SK-N-SH (cell line): ENCODE data around the gene OMP. TPM values are rescaled to one million over a fixed set of nuclear protein-coding genes. Genes with fewer than 3 reads are reported as not detected.

ENCODE experiments used
- CTCF ChIA-PET: fragments of 300-600, 350-600 bp; formaldehyde crosslinking; extraction: SDS; loops from one replicate; lab custom pipeline; 2021; lab: Yijun Ruan, JAX
- POLR2A ChIA-PET: fragments of 350-600 bp; sonication (Branson Sonifier 250); formaldehyde crosslinking; extraction: SDS; loops from one replicate; lab custom pipeline; 2020; ENCODE audit warnings: antibody characterized with exemption, inconsistent platforms; lab: Yijun Ruan, JAX
- DNase-seq: peaks from one replicate; pipeline ENCODE4 v3.0.0; 2012
- H2AFZ ChIP-seq: fragments of 200-600 bp; sonication (generic); 2 replicates; pipeline ENCODE4 v1.8.1; 2016; ENCODE audit warnings: antibody characterized with exemption, mild to moderate bottlenecking, low read depth
- H3F3A ChIP-seq: fragments of 200-600 bp; sonication (generic); replicated peaks from 2 replicates; pipeline ENCODE3; 2016; ENCODE audit warnings: antibody characterized with exemption, mild to moderate bottlenecking; ENCODE audit not compliant: insufficient read depth
- H3K27ac ChIP-seq, 2 experiments: fragments of 200-500 bp in 1 of 2; fragments of 200-600 bp in 1 of 2; sonication (Bioruptor generic) in 1 of 2; sonication (generic), shearing (Covaris generic) in 1 of 2; 2 replicates each; pipeline versions ENCODE4 v1.5.1 to v1.6.1; 2014 to 2016; ENCODE audit warnings: low read depth in 2 of 2, inconsistent platforms in 1 of 2, low read length in 1 of 2, mild to moderate bottlenecking in 1 of 2, mixed read lengths in 1 of 2
- H3K27me3 ChIP-seq: fragments of 200-600 bp; sonication (generic), shearing (Covaris generic); 2 replicates; pipeline ENCODE4 v1.6.1; 2016; ENCODE audit warnings: mixed run types; ENCODE audit not compliant: insufficient read depth
- H3K36me3 ChIP-seq, 2 experiments: fragments of 200-500 bp in 1 of 2; fragments of 200-600 bp in 1 of 2; sonication (Bioruptor generic) in 1 of 2; sonication (generic) in 1 of 2; replicated peaks in 1 of 2; 2 replicates each; pipeline versions ENCODE3 to v1.5.1; 2014 to 2016; ENCODE audit warnings: low read length in 1 of 2, mild to moderate bottlenecking in 1 of 2; ENCODE audit not compliant: insufficient read depth in 2 of 2, control insufficient read depth in 1 of 2
- H3K4me1 ChIP-seq, 2 experiments: fragments of 200-500 bp in 1 of 2; fragments of 200-600 bp in 1 of 2; sonication (Bioruptor generic) in 1 of 2; sonication (generic), shearing (Covaris generic) in 1 of 2; 2 replicates each; pipeline versions ENCODE4 v1.5.1 to v1.6.1; 2014 to 2016; ENCODE audit warnings: low read depth in 1 of 2, low read length in 1 of 2, mixed run types in 1 of 2; ENCODE audit not compliant: insufficient read depth in 2 of 2, control insufficient read depth in 1 of 2
- H3K4me2 ChIP-seq: fragments of 200-600 bp; sonication (generic), shearing (Covaris generic); 2 replicates; pipeline ENCODE4 v1.6.1; 2017; ENCODE audit warnings: mixed run types
- H3K4me3 ChIP-seq, 2 experiments: fragments of 200-500 bp in 1 of 2; fragments of 200-600 bp in 1 of 2; sonication (Bioruptor generic) in 1 of 2; sonication (generic), shearing (Covaris generic) in 1 of 2; 2 replicates each; pipeline versions ENCODE4 v1.5.1 to v1.8.1; 2014 to 2016; ENCODE audit warnings: low read depth in 2 of 2, inconsistent platforms in 1 of 2, low read length in 1 of 2, mild to moderate bottlenecking in 1 of 2, mixed read lengths in 1 of 2, moderate library complexity in 1 of 2
- H3K79me2 ChIP-seq: fragments of 200-600 bp; sonication (generic); 2 replicates; pipeline ENCODE4 v1.8.1; 2017; ENCODE audit warnings: mild to moderate bottlenecking; ENCODE audit not compliant: insufficient read depth
- H3K9ac ChIP-seq: fragments of 200-600 bp; sonication (generic); 2 replicates; pipeline ENCODE4 v1.6.1; 2017; ENCODE audit warnings: mixed run types
- H3K9me2 ChIP-seq: fragments of 200-600 bp; sonication (generic); 2 replicates; pipeline ENCODE4 v1.6.1; 2017; ENCODE audit warnings: mixed run types
- H3K9me3 ChIP-seq: fragments of 200-600 bp; sonication (generic); 2 replicates; pipeline ENCODE4 v1.6.1; 2017; ENCODE audit warnings: mixed run types, mild to moderate bottlenecking, moderate library complexity
- H4K20me1 ChIP-seq: fragments of 200-600 bp; sonication (generic); 2 replicates; pipeline ENCODE4 v1.6.1; 2017; ENCODE audit warnings: mild to moderate bottlenecking, mixed run types; ENCODE audit not compliant: insufficient read depth
- CHD2 ChIP-seq: fragments of 150-350 bp; IDR thresholded peaks from 2 replicates; pipeline ENCODE4 v1.6.1; 2018; ENCODE audit warnings: low read length; ENCODE audit not compliant: partially characterized antibody
- EP300 ChIP-seq, 2 experiments: IDR thresholded peaks; 2 replicates each; pipeline versions ENCODE4 v1.4.0 to v1.6.1; 2012; ENCODE audit warnings: borderline replicate concordance in 1 of 2, low read depth in 1 of 2, low read length in 1 of 2
- EZH2phosphoT487 ChIP-seq: fragments of 200-600 bp; sonication (generic); IDR thresholded peaks from 2 replicates; pipeline ENCODE4 v1.6.1; 2017; ENCODE audit warnings: low read depth, mixed run types, mild to moderate bottlenecking, antibody characterized with exemption, moderate library complexity, borderline replicate concordance
- FOXJ3 ChIP-seq: sonication (generic); formaldehyde crosslinking; IDR thresholded peaks from 2 replicates; pipeline ENCODE4 v1.5.1; 2020; ENCODE audit warnings: mild to moderate bottlenecking, missing genetic modification reagents
- GABPA ChIP-seq: IDR thresholded peaks from 2 replicates; pipeline ENCODE4 v1.4.0; 2012; ENCODE audit warnings: low read depth, mild to moderate bottlenecking
- MAX ChIP-seq: IDR thresholded peaks from 2 replicates; pipeline ENCODE4 v1.4.0; 2012; ENCODE audit warnings: low read depth
- MEF2A ChIP-seq: IDR thresholded peaks from 2 replicates; pipeline ENCODE4 v1.4.0; 2012; ENCODE audit warnings: low read depth, borderline replicate concordance
- NFIC ChIP-seq: IDR thresholded peaks from 2 replicates; pipeline ENCODE4 v1.4.0; 2012; ENCODE audit warnings: borderline replicate concordance
- POLR2AphosphoS5 ChIP-seq: IDR thresholded peaks from 2 replicates; pipeline ENCODE4 v1.6.1; 2012; ENCODE audit warnings: low read depth, low read length
- RCOR1 ChIP-seq: fragments of 150-350 bp; IDR thresholded peaks from 2 replicates; pipeline ENCODE4 v1.6.1; 2017; ENCODE audit warnings: antibody characterized with exemption, low read length
- REST ChIP-seq: IDR thresholded peaks from 2 replicates; pipeline ENCODE4 v1.6.1; 2012; ENCODE audit warnings: mild to moderate bottlenecking, low read depth, low read length, moderate library complexity
- RXRA ChIP-seq: IDR thresholded peaks from 2 replicates; pipeline ENCODE4 v1.4.0; 2012; ENCODE audit warnings: low read depth, mild to moderate bottlenecking, borderline replicate concordance
- SMC3 ChIP-seq: IDR thresholded peaks from 2 replicates; pipeline ENCODE4 v1.6.1; 2012; ENCODE audit warnings: low read depth, low read length, improper control_type of control experiment
- TAF1 ChIP-seq: IDR thresholded peaks from 2 replicates; pipeline ENCODE4 v1.6.1; 2012; ENCODE audit warnings: low read depth, mild to moderate bottlenecking, low read length, moderate library complexity, borderline replicate concordance
- WGBS: methylation state at CpG from one replicate; pipeline ENCODE4 v1.1.6; 2017; ENCODE audit warnings: low lambda C conversion rate; 5-methylcytosine and 5-hydroxymethylcytosine counted together
- polyA plus RNA-seq, 3 experiments: library from polyadenylated mRNA; depleted of rRNA; stranded (reverse); fragments of >200 nt; gene quantifications; 2 replicates each; pipeline ENCODE4 v1.2.3, GENCODE V29; 2012
- TF ChIP-seq, protein P1 (sequence below): IDR thresholded peaks from 2 replicates; pipeline ENCODE4 v1.4.0; 2012; ENCODE audit warnings: low read depth, borderline replicate concordance

Gene OMP
- polyA plus RNA-seq, 1 of the 3 experiments (the other 2 are of a cell fraction) = 0.20 TPM

GRCh38 chr11:77126156-77126775 lies 23.6 kb downstream of the OMP start:
- Histone ChIP-seq H3K4me3 (no peak overlapping the region), H3K9me2 (no peaks in the 10 kb centered on the region), H3K27ac (no peak overlapping the region), H2AFZ (no peak overlapping the region), H3K9me3 (no peaks in the 10 kb centered on the region), H4K20me1 (no peaks in the 10 kb centered on the region), H3F3A (no peaks in the 10 kb centered on the region), H3K9ac (no peak overlapping the region), H3K79me2 (no peaks in the 10 kb centered on the region), H3K4me2 (no peak overlapping the region), H3K4me1 (peaks cover 0 to 36% of the 10 kb centered on the region in 2 experiments; a peak in 2 of 4 replicates), H3K36me3 (peaks cover 0 to 12% of the 10 kb centered on the region in 2 experiments), H3K27me3 (no peaks in the 10 kb centered on the region)
- WGBS = 87% methylated on average over 15 of the region's 17 CpGs
- no peak for DNase-seq
- POLR2A ChIA-PET = no interaction called here
- CTCF ChIA-PET = interaction anchor here (0.8 to 12.2 kb wide), 37 partner anchors 10 to 494 kb away, joined by 3 to 270 read pairs (median 10); partner anchors contain the start of gene OMP
- TF ChIP-seq TAF1 (no peak), FOXJ3 (no peak), MEF2A (no peak), MAX (no peak), NFIC (no peak; the same call in 1 of the 2 replicates), GABPA (no peak), RCOR1 (no peak), POLR2AphosphoS5 (no peak), SMC3 (no peak), EP300 (IDR thresholded peaks at IDR 0.05; ENCODE audit: borderline replicate concordance in 1 of 2, low read depth in 1 of 2, low read length in 1 of 2) (no peak), CHD2 (no peak), REST (no peak), RXRA (no peak), EZH2phosphoT487 (no peak)
- TF ChIP-seq, protein P1, sequence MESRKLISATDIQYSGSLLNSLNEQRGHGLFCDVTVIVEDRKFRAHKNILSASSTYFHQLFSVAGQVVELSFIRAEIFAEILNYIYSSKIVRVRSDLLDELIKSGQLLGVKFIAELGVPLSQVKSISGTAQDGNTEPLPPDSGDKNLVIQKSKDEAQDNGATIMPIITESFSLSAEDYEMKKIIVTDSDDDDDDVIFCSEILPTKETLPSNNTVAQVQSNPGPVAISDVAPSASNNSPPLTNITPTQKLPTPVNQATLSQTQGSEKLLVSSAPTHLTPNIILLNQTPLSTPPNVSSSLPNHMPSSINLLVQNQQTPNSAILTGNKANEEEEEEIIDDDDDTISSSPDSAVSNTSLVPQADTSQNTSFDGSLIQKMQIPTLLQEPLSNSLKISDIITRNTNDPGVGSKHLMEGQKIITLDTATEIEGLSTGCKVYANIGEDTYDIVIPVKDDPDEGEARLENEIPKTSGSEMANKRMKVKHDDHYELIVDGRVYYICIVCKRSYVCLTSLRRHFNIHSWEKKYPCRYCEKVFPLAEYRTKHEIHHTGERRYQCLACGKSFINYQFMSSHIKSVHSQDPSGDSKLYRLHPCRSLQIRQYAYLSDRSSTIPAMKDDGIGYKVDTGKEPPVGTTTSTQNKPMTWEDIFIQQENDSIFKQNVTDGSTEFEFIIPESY = no peak
